GM12891 (cell line): Measurements from ENCODE around the gene PNPLA7.

Experiments
- DNase-seq: peaks from one replicate; pipeline ENCODE4 v3.0.0; 2011; ENCODE audit warnings: low spot score; ENCODE audit not compliant: insufficient read length
- FAIRE-seq: peaks from 2 replicates; lab custom pipeline; 2011; peaks lifted over from hg19 to GRCh38; lab: Jason Lieb, UNC
- PAX5 ChIP-seq: IDR thresholded peaks from 2 replicates; pipeline ENCODE4 v1.6.1; 2011; ENCODE audit warnings: low read length, moderate library complexity, mild to moderate bottlenecking; ENCODE audit not compliant: insufficient read depth, severe bottlenecking
- POLR2A ChIP-seq: IDR thresholded peaks from 2 replicates; pipeline ENCODE4 v1.6.1; 2011; ENCODE audit warnings: low read depth, low read length, control low read depth
- POLR2AphosphoS5 ChIP-seq: IDR thresholded peaks from 2 replicates; pipeline ENCODE4 v1.6.1; 2011; ENCODE audit warnings: low read depth, low read length, control low read depth
- POU2F2 ChIP-seq: IDR thresholded peaks from 2 replicates; pipeline ENCODE4 v1.6.1; 2011; ENCODE audit warnings: low read depth, mild to moderate bottlenecking, control low read depth, low read length, moderate library complexity
- SPI1 ChIP-seq: IDR thresholded peaks from 2 replicates; pipeline ENCODE4 v1.6.1; 2011; ENCODE audit warnings: low read depth, low read length, control low read depth
- TAF1 ChIP-seq: IDR thresholded peaks from 2 replicates; pipeline ENCODE4 v1.6.1; 2011; ENCODE audit warnings: low read depth, low read length, control low read depth

PNPLA7 gene

GRCh38 chr9:137504432-137504777 lies 45.8 kb downstream of the PNPLA7 start:
- FAIRE-seq: no peak
- peak; percentile 8 for DNase-seq
- TF ChIP-seq SPI1 (no peak), POU2F2 (no peak), TAF1 (no peak), POLR2AphosphoS5 (no peak), PAX5 (no peak), POLR2A (no peak)

- DNase-seq (peak; percentile 72), FAIRE-seq (no peak)
- TF ChIP-seq POLR2A (no peak), TAF1 (no peak), PAX5 (no peak), POU2F2 (no peak), POLR2AphosphoS5 (no peak), SPI1 (no peak)
These were observed 47.9 kb downstream of the PNPLA7 start for GRCh38 chr9:137502008-137502911.

- DNase-seq: no peak
- TF ChIP-seq POLR2AphosphoS5: no peak
- TF ChIP-seq SPI1: no peak
- no peak for TF ChIP-seq POU2F2
- no peak for TF ChIP-seq POLR2A
- TF ChIP-seq PAX5: no peak
- TF ChIP-seq TAF1: no peak
- no peak for FAIRE-seq
These were observed 48.7 kb downstream of the PNPLA7 start for GRCh38 chr9:137501457-137501856.

GRCh38 chr9:137500666-137501397 lies 49.4 kb downstream of the PNPLA7 start:
- FAIRE-seq: no peak
- no peak for DNase-seq
- TF ChIP-seq PAX5 (no peak), POLR2AphosphoS5 (no peak), SPI1 (no peak), TAF1 (no peak), POU2F2 (no peak)

GRCh38 chr9:137499858-137500661 lies 50.1 kb downstream of the PNPLA7 start:
- no peak for TF ChIP-seq POLR2AphosphoS5
- no peak for TF ChIP-seq POLR2A
- TF ChIP-seq TAF1: no peak
- TF ChIP-seq POU2F2: no peak
- no peak for TF ChIP-seq PAX5
- no peak for TF ChIP-seq SPI1
- FAIRE-seq: no peak
- no peak for DNase-seq

- FAIRE-seq (no peak), DNase-seq (no peak)
- TF ChIP-seq PAX5 (no peak), TAF1 (no peak), SPI1 (no peak), POLR2AphosphoS5 (no peak), POLR2A (no peak)
These were observed 50.8 kb downstream of the PNPLA7 start for GRCh38 chr9:137499416-137499815.

GRCh38 chr9:137498720-137499150 lies 51.5 kb downstream of the PNPLA7 start:
- TF ChIP-seq POU2F2 (no peak), POLR2A (no peak), TAF1 (no peak), PAX5 (no peak), POLR2AphosphoS5 (no peak), SPI1 (no peak)
- DNase-seq (no peak), FAIRE-seq (no peak)

GRCh38 chr9:137497921-137498719 lies 52.1 kb downstream of the PNPLA7 start:
- TF ChIP-seq PAX5 (no peak), POU2F2 (no peak), TAF1 (no peak)
- DNase-seq: no peak
- FAIRE-seq: no peak
